IPS-15b (cell line): ENCODE results near the gene GLYATL1B.
"Not testable (repeated sequence)": the region's sequence is repeated elsewhere in the genome, so short reads cannot be mapped to it uniquely, and the experiment has no call there.

Experiments
- H3K27me3 ChIP-seq: one replicate; pipeline ENCODE4 v1.6.1; 2013; ENCODE audit warnings: low read length; ENCODE audit not compliant: control insufficient read depth, insufficient read depth
- H3K36me3 ChIP-seq: one replicate; pipeline ENCODE4 v1.6.1; 2013; ENCODE audit warnings: low read length; ENCODE audit not compliant: control insufficient read depth, insufficient read depth
- H3K4me1 ChIP-seq: one replicate; pipeline ENCODE4 v1.6.1; 2013; ENCODE audit warnings: mild to moderate bottlenecking, low read length; ENCODE audit not compliant: control insufficient read depth, insufficient read depth
- H3K4me3 ChIP-seq: one replicate; pipeline ENCODE4 v1.5.1; 2013; ENCODE audit warnings: low read depth, low read length
- H3K9ac ChIP-seq: one replicate; pipeline ENCODE4 v1.6.1; 2013; ENCODE audit warnings: low read depth, mild to moderate bottlenecking, low read length
- H3K9me3 ChIP-seq: one replicate; pipeline ENCODE4 v1.6.1; 2013; ENCODE audit warnings: mild to moderate bottlenecking, low read length; ENCODE audit not compliant: control insufficient read depth, insufficient read depth

The GLYATL1B gene, protein sequence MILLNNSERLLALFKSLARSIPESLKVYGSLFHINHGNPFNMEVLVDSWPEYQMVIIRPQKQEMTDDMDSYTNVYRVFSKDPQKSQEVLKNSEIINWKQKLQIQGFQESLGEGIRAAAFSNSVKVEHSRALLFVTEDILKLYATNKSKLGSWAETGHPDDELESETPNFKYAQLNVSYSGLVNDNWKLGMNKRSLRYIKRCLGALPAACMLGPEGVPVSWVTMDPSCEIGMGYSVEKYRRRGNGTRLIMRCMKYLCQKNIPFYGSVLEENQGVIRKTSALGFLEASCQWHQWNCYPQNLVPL

DNA sequence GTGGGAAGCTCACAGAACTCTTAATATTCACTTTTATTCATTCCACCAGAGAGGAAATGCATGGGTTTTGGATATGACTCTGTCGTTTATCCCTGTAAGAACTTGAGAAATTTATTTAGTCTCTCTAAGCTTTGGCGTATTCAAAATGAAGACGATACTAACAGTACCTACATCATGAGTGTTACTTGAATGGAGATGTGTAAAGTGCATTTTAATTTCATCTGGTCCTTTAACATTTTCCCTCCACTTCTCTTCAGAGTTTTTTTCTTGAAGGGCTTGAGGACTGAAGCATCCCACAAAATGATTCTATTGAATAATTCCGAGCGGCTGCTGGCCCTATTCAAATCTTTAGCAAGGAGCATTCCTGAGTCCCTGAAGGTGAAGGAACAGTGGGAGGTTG is at the start of gene GLYATL1B:
Gene GLYATL1B, plus strand, starts transcription at position 301 of the 400 bp plus-strand sequence. Its CDS starts 0 bp downstream, at position 301.
- not testable (repeated sequence) for H3K27me3 ChIP-seq, H3K36me3 ChIP-seq, H3K4me1 ChIP-seq, H3K9ac ChIP-seq, H3K4me3 ChIP-seq, H3K9me3 ChIP-seq

DNA sequence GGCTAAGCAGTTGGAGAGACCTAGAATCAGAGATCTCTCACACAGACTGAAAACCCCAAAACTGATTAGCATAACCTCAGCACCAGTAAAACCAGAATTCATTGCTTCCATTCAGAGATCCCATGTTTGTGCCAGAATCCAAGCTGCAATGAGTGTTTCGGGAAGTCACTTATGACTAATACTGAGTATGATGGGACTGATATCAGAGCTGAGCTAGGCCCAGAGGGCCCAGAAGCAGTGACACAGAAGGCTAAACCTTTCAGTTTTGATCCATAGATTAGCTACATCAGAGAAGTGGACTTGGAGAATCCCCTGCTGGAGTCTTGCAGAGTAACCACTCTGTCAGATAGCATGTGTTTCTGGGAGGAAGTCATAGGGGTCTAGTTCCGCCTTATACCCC is 49.6 kb upstream of the GLYATL1B start:
- H3K4me1 ChIP-seq, H3K9ac ChIP-seq, H3K36me3 ChIP-seq, H3K9me3 ChIP-seq, H3K4me3 ChIP-seq, H3K27me3 ChIP-seq: not testable (repeated sequence)

- H3K4me1 ChIP-seq, H3K9me3 ChIP-seq, H3K4me3 ChIP-seq, H3K9ac ChIP-seq, H3K36me3 ChIP-seq, H3K27me3 ChIP-seq: not testable (repeated sequence)
Observed at GRCh38 chr11:59037434-59037833, 48.7 kb upstream of the GLYATL1B start.

GRCh38 chr11:59040607-59041006 is 45.5 kb upstream of the GLYATL1B start:
- H3K9me3 ChIP-seq: no peaks in the 10 kb centered on the region
- H3K9ac ChIP-seq: no peak overlapping the region
- no peaks in the 10 kb centered on the region for H3K4me1 ChIP-seq
- H3K4me3 ChIP-seq: no peak overlapping the region
- H3K36me3 ChIP-seq: no peaks in the 10 kb centered on the region
- H3K27me3 ChIP-seq: no peaks in the 10 kb centered on the region

GRCh38 chr11:59051383-59051782 is 34.7 kb upstream of the GLYATL1B start:
- H3K27me3 ChIP-seq, H3K4me1 ChIP-seq, H3K36me3 ChIP-seq, H3K9me3 ChIP-seq, H3K4me3 ChIP-seq, H3K9ac ChIP-seq: not testable (repeated sequence)

- not testable (repeated sequence) for H3K4me1 ChIP-seq, H3K27me3 ChIP-seq, H3K9me3 ChIP-seq, H3K36me3 ChIP-seq, H3K4me3 ChIP-seq, H3K9ac ChIP-seq
Observed at GRCh38 chr11:59052355-59052754, 33.8 kb upstream of the GLYATL1B start.

- Histone ChIP-seq H3K9ac (no peak overlapping the region), H3K27me3 (no peaks in the 10 kb centered on the region), H3K4me3 (no peak overlapping the region), H3K36me3 (no peaks in the 10 kb centered on the region), H3K9me3 (no peaks in the 10 kb centered on the region), H3K4me1 (peaks cover 3% of the 10 kb centered on the region)
Observed at GRCh38 chr11:59053387-59053786, 32.7 kb upstream of the GLYATL1B start.

DNA sequence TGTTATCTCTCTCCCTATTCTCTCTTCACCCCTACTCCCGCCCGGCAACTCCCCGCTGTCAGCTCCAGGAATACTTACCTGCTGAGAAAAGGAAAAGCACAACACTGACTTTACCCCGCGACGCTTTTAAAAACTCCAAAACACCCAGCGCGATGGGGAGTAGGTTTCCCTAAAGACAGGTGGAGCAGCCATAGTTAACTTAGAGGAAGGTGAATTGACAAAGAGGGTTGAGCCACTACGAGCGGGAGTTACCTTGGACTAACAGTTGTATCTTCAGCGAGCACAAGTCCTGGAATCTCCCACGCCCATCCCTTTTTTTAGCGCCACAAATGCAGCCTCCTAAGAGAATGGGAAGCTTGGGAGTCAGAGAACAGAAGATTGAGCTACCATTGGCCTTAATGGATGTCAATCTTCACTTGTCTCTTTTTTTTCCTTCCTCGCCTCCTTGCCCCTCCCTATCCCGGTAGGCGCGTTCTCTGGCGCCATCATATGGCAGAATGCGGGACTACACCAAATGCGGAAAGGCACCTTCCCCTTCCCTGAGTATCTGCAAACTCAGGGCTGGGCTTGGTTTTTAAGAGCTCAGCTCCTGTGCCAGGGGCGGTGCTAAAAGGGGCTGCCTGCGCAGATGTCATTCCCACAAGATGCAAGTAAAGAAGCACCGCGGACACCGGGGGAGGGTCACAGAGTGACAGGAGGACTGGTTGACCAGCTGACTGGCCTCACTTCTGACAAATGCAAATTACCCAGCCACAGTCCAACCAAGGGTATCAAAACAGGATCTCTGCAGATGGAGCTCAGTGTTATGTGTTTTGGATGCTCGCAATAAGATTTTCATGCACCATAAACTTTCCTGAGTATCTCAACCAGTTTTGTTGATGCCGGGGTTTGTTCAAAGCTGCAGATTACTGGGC is 27.7 kb upstream of the GLYATL1B start:
- Histone ChIP-seq H3K4me3 (peak overlapping the region; percentile 55), H3K9ac (peak overlapping the region; percentile 16), H3K27me3 (peaks cover 24% of the 10 kb centered on the region)
- H3K9me3 ChIP-seq, H3K4me1 ChIP-seq, H3K36me3 ChIP-seq: not testable (repeated sequence)

- H3K4me3 ChIP-seq, H3K4me1 ChIP-seq, H3K36me3 ChIP-seq, H3K9me3 ChIP-seq, H3K9ac ChIP-seq: not testable (repeated sequence)
- H3K27me3 ChIP-seq: peaks cover 31% of the 10 kb centered on the region
Observed at GRCh38 chr11:59060096-59060495, 26.0 kb upstream of the GLYATL1B start.

DNA sequence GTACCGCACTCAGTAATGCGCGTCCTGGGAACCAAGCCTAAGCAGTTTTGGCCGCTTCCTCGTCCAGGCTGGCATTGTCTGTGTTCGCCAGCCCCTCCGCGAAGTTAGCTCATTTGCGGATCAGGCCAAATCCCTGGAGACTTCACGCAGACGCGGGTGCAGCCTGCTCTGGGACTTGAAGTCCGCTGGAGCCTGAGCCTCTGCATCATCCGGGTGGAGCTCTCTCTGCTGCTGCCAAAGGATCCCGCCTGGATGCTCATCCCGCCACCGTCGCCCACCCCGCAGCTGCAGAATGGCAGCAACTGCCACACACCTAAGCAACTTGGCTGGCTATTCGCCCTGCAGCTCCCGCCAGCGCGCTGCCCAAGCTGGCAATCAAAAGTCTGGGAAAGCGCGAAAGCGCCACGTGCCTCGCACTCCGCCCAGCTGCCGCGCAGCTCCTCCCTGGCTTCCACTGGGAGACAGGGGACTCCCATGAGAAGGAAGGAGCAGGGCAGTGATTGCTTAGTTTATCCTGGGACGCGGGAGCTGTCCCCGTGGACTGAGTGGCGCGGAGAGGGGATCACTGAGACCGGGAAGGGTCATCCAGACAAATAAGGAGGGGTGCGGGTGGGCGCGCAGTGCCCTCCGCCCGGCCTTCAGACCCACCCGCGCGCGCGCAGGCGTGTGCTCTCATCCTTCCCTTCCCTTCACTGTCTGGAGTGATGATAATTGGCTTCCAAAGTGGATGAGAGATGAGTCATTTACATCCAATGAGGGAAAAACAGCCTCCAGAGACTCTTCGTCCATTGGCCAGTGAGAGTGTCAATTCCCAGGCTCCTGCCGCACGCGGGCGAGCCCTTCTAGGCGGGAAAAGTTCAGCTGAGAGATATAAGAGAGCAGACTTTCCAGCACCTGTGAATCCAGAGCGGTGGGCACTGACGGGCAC is 23.2 kb upstream of the GLYATL1B start:
- Histone ChIP-seq H3K36me3 (no peaks in the 10 kb centered on the region), H3K27me3 (peaks cover 41% of the 10 kb centered on the region), H3K4me1 (no peaks in the 10 kb centered on the region), H3K9ac (no peak overlapping the region), H3K4me3 (no peak overlapping the region), H3K9me3 (no peaks in the 10 kb centered on the region)

- H3K9ac ChIP-seq, H3K4me3 ChIP-seq, H3K36me3 ChIP-seq, H3K4me1 ChIP-seq, H3K9me3 ChIP-seq: not testable (repeated sequence)
- H3K27me3 ChIP-seq: peaks cover 41% of the 10 kb centered on the region
Observed at GRCh38 chr11:59063996-59064727, 21.9 kb upstream of the GLYATL1B start.
